Measurements from ENCODE around the gene RWDD2A.

The RWDD2A gene

GRCh38 chr6:83226517-83226916 is 33.4 kb downstream of the RWDD2A start:
- no peak for DNase-seq (ENCODE audit: low spot score)
- in situ Hi-C loops (cut with MboI; ENCODE audit: low pct_unique_long_range_greater_than_20kb, low sequenced_read_pairs, unreplicated experiment): no loop called here
- TF ChIP-seq CTCF (IDR thresholded peaks at IDR 0.05; ENCODE audit: extremely low read depth, insufficient read depth, missing control alignments): no peak

GRCh38 chr6:83231146-83231545 is 38.0 kb downstream of the RWDD2A start:
- no peak for TF ChIP-seq CTCF (IDR thresholded peaks at IDR 0.05; ENCODE audit: extremely low read depth, insufficient read depth, missing control alignments)
- in situ Hi-C loops (cut with MboI; ENCODE audit: low pct_unique_long_range_greater_than_20kb, low sequenced_read_pairs, unreplicated experiment): loop anchor here (10.0 kb wide), 1 partner anchor 284 kb away; the partner anchor contains the start of gene PRSS35

GRCh38 chr6:83247471-83247870 is 54.3 kb downstream of the RWDD2A start:
- TF ChIP-seq CTCF (IDR thresholded peaks at IDR 0.05; ENCODE audit: extremely low read depth, insufficient read depth, missing control alignments): no peak
- DNase-seq (ENCODE audit: low spot score): no peak
- in situ Hi-C loops (cut with MboI; ENCODE audit: low pct_unique_long_range_greater_than_20kb, low sequenced_read_pairs, unreplicated experiment): no loop called here

More at GRCh38 chr6:83231146-83231545, 38.0 kb downstream of the RWDD2A start:
- no peak for DNase-seq (ENCODE audit: low spot score)

Measured in GM13977 (cell line).